IMR-90 (cell line): Measurements from ENCODE around the gene CETN2. TPM values are rescaled to one million over a fixed set of nuclear protein-coding genes. Genes with fewer than 3 reads are reported as not detected.

Source experiments
- ATAC-seq: fragments of 200-7000 bp; cut with Tn5 transposase; 2 replicates; pipeline ENCODE4 v1.9.1; 2020; ENCODE audit warnings: low read depth, mild to moderate bottlenecking, moderate library complexity
- BruUV-seq: library from RNA; stranded (reverse); fragments of 400-500 nt; replicated peaks from 2 replicates; lab custom pipeline; 2021; lab: Mats Ljungman, UMichigan
- CTCF ChIA-PET: fragments of 300-600 bp; formaldehyde crosslinking; extraction: SDS; loops from one replicate; lab custom pipeline; 2021; ENCODE audit warnings: antibody characterized with exemption; lab: Yijun Ruan, JAX
- POLR2A ChIA-PET: fragments of 300-600 bp; sonication (Branson Sonifier 250); formaldehyde crosslinking; loops from one replicate; lab custom pipeline; 2022; ENCODE audit warnings: antibody characterized with exemption; ENCODE audit not compliant: unreplicated experiment; lab: Charles Lee
- DNase-seq: peaks from one replicate; pipeline ENCODE4 v3.0.0; 2013
- H2AFZ ChIP-seq: replicated peaks from 2 replicates; pipeline ENCODE3; 2013; ENCODE audit warnings: low read length, mild to moderate bottlenecking; ENCODE audit not compliant: poor library complexity
- H2AK5ac ChIP-seq: 2 replicates; pipeline ENCODE4 v1.6.1; 2013; ENCODE audit warnings: low read depth, low read length, inconsistent platforms
- H2AK9ac ChIP-seq: replicated peaks from 2 replicates; pipeline ENCODE3; 2013; ENCODE audit warnings: mild to moderate bottlenecking, low read depth, low read length, moderate library complexity; ENCODE audit not compliant: poor library complexity
- H2BK120ac ChIP-seq: 2 replicates; pipeline ENCODE4 v1.6.1; 2013; ENCODE audit warnings: low read depth, low read length, inconsistent platforms
- H2BK15ac ChIP-seq: 3 replicates; pipeline ENCODE4 v1.6.1; 2013; ENCODE audit warnings: low read depth, low read length, inconsistent platforms
- H2BK20ac ChIP-seq: 2 replicates; pipeline ENCODE4 v1.6.1; 2013; ENCODE audit warnings: low read depth, mild to moderate bottlenecking, inconsistent platforms, low read length, moderate library complexity
- H2BK5ac ChIP-seq: 2 replicates; pipeline ENCODE4 v1.6.1; 2013; ENCODE audit warnings: mild to moderate bottlenecking, low read depth, low read length, inconsistent platforms; ENCODE audit not compliant: poor library complexity, severe bottlenecking
- H3K14ac ChIP-seq: replicated peaks from 2 replicates; pipeline ENCODE4 v1.6.1; 2013; ENCODE audit warnings: low read depth, low read length, inconsistent platforms
- H3K18ac ChIP-seq: 2 replicates; pipeline ENCODE4 v1.6.1; 2013; ENCODE audit warnings: low read depth, low read length, control low read depth
- H3K23ac ChIP-seq: 2 replicates; pipeline ENCODE4 v1.6.1; 2013; ENCODE audit warnings: low read depth, low read length, inconsistent platforms
- H3K27ac ChIP-seq: 2 replicates; pipeline ENCODE4 v1.5.1; 2013; ENCODE audit warnings: mild to moderate bottlenecking, control low read depth, low read length; ENCODE audit not compliant: insufficient read depth
- H3K27me3 ChIP-seq: 2 replicates; pipeline ENCODE4 v1.6.1; 2013; ENCODE audit warnings: low read length; ENCODE audit not compliant: control insufficient read depth, insufficient read depth
- H3K36me3 ChIP-seq: 2 replicates; pipeline ENCODE4 v1.6.1; 2013; ENCODE audit warnings: low read length, mixed read lengths; ENCODE audit not compliant: control insufficient read depth, insufficient read depth
- H3K4ac ChIP-seq: 2 replicates; pipeline ENCODE4 v1.6.1; 2013; ENCODE audit warnings: low read depth, low read length, inconsistent platforms
- H3K4me1 ChIP-seq: 2 replicates; pipeline ENCODE4 v1.6.1; 2013; ENCODE audit warnings: low read length, mixed read lengths; ENCODE audit not compliant: control insufficient read depth, insufficient read depth
- H3K4me2 ChIP-seq: 2 replicates; pipeline ENCODE4 v1.6.1; 2013; ENCODE audit warnings: low read depth, mild to moderate bottlenecking, control low read depth, low read length, moderate library complexity
- H3K4me3 ChIP-seq: 2 replicates; pipeline ENCODE4 v1.5.1; 2013; ENCODE audit warnings: low read depth, mild to moderate bottlenecking, control low read depth, low read length, moderate library complexity; ENCODE audit not compliant: insufficient read depth
- H3K56ac ChIP-seq: 2 replicates; pipeline ENCODE4 v1.6.1; 2013; ENCODE audit warnings: low read length, inconsistent platforms; ENCODE audit not compliant: insufficient read depth; ENCODE audit errors: extremely low read depth
- H3K79me1 ChIP-seq, 2 experiments: 2 replicates each; pipeline ENCODE4 v1.6.1; 2013; ENCODE audit warnings: low read length in 2 of 2, inconsistent platforms in 1 of 2, low read depth in 1 of 2
- H3K9ac ChIP-seq: 2 replicates; pipeline ENCODE4 v1.6.1; 2013; ENCODE audit warnings: low read depth, low read length, control low read depth
- H3K9me1 ChIP-seq: 2 replicates; pipeline ENCODE4 v1.6.1; 2013; ENCODE audit warnings: low read length, inconsistent platforms; ENCODE audit not compliant: insufficient read depth
- H3K9me3 ChIP-seq: 2 replicates; pipeline ENCODE4 v1.6.1; 2013; ENCODE audit warnings: low read length; ENCODE audit not compliant: control insufficient read depth, insufficient read depth
- H4K20me1 ChIP-seq: 2 replicates; pipeline ENCODE4 v1.6.1; 2013; ENCODE audit warnings: low read length, inconsistent platforms; ENCODE audit not compliant: insufficient read depth
- H4K5ac ChIP-seq: 2 replicates; pipeline ENCODE4 v1.6.1; 2013; ENCODE audit warnings: mild to moderate bottlenecking, low read depth, low read length, control low read depth
- H4K8ac ChIP-seq, 2 experiments: 2 replicates each; pipeline ENCODE4 v1.6.1; 2013; ENCODE audit warnings: low read depth in 2 of 2, low read length in 2 of 2, control low read depth in 1 of 2, inconsistent platforms in 1 of 2
- H4K91ac ChIP-seq: 2 replicates; pipeline ENCODE4 v1.6.1; 2013; ENCODE audit warnings: low read depth, low read length, inconsistent platforms; ENCODE audit not compliant: insufficient read depth
- BHLHE40 ChIP-seq: fragments of 150-350 bp; IDR thresholded peaks from 2 replicates; pipeline ENCODE4 v1.6.1; 2016; ENCODE audit warnings: mild to moderate bottlenecking, low read depth, low read length
- CEBPB ChIP-seq: IDR thresholded peaks from 2 replicates; pipeline ENCODE4 v1.6.1; 2012; ENCODE audit warnings: low read depth, low read length, improper control_type of control experiment
- CHD1 ChIP-seq: IDR thresholded peaks from 2 replicates; pipeline ENCODE4 v1.6.1; 2012; ENCODE audit warnings: low read depth, low read length, improper control_type of control experiment
- CTCF ChIP-seq: conservative IDR thresholded peaks from 2 replicates; pipeline ENCODE4 v1.5.1; 2012; ENCODE audit warnings: mild to moderate bottlenecking, low read depth, low read length, improper control_type of control experiment
- ELK1 ChIP-seq: fragments of 150-350 bp; IDR thresholded peaks from 2 replicates; pipeline ENCODE4 v1.6.1; 2016; ENCODE audit warnings: low read depth, mild to moderate bottlenecking, low read length, moderate library complexity, borderline replicate concordance
- FOS ChIP-seq: fragments of 150-350 bp; IDR thresholded peaks from 2 replicates; pipeline ENCODE4 v1.6.1; 2016; ENCODE audit warnings: low read depth, low read length
- MAFK ChIP-seq: IDR thresholded peaks from 2 replicates; pipeline ENCODE4 v1.6.1; 2012; ENCODE audit warnings: low read depth, low read length, improper control_type of control experiment
- MAZ ChIP-seq: IDR thresholded peaks from 2 replicates; pipeline ENCODE4 v1.6.1; 2012; ENCODE audit warnings: low read depth, mild to moderate bottlenecking, low read length, improper control_type of control experiment, moderate library complexity, borderline replicate concordance
- NFE2L2 ChIP-seq: fragments of 150-350 bp; IDR thresholded peaks from 2 replicates; pipeline ENCODE4 v1.6.1; 2016; ENCODE audit warnings: low read depth, mild to moderate bottlenecking, low read length
- POLR2A ChIP-seq: IDR thresholded peaks from 2 replicates; pipeline ENCODE4 v1.6.1; 2012; ENCODE audit warnings: mild to moderate bottlenecking, low read depth, low read length
- USF2 ChIP-seq: fragments of 150-350 bp; IDR thresholded peaks from 2 replicates; pipeline ENCODE4 v1.6.1; 2017; ENCODE audit warnings: mild to moderate bottlenecking, antibody characterized with exemption, low read length, low read depth
- WGBS, 2 experiments: methylation state at CpG; one replicate each; pipeline versions ENCODE4 v1.1.5 to v1.1.7; 2013; ENCODE audit warnings: missing lambda C conversion rate in 2 of 2; ENCODE audit not compliant: insufficient read length in 1 of 2; ENCODE audit errors: extremely low coverage in 2 of 2; 5-methylcytosine and 5-hydroxymethylcytosine counted together
- dilution Hi-C: fragments of 300-500 bp; cut with HindIII; formaldehyde crosslinking; loops from one replicate; pipeline ENCODE4 v1.14.3; 2018; ENCODE audit warnings: low sequenced_read_pairs; ENCODE audit not compliant: unreplicated experiment
- in situ Hi-C: fragments of 300-500 bp; cut with MboI; formaldehyde crosslinking; loops from 3 replicates; pipeline ENCODE4 v1.14.3; 2019; ENCODE audit warnings: low sequenced_read_pairs, inconsistent platforms, mixed read lengths
- intact Hi-C: fragments of 100-400 bp; cut with micrococcal nuclease; formaldehyde crosslinking; loops from 2 replicates; pipeline ENCODE4 v1.10.0; 2022
- polyA plus RNA-seq, 3 experiments: library from polyadenylated mRNA; depleted of rRNA; stranded (reverse); fragments of >200 nt; gene quantifications; 2 replicates each; pipeline ENCODE4 v1.2.3, GENCODE V29; 2012; ENCODE audit warnings: low replicate concordance in 1 of 3
- total RNA-seq: library from RNA; depleted of rRNA; stranded (reverse); fragments of >200 nt; gene quantifications from 2 replicates; pipeline ENCODE4 v1.2.3, GENCODE V29; 2012

Gene CETN2
- total and polyA plus RNA-seq, 2 of the 4 experiments (the other 2 are of a cell fraction), result 15.8 to 34.0 TPM

- no peak overlapping the region for H2AK9ac ChIP-seq
- no peaks in the 10 kb centered on the region for H3K9me1 ChIP-seq
- H2BK5ac ChIP-seq, result no peak overlapping the region
- no peak overlapping the region for H3K18ac ChIP-seq
- H3K9ac ChIP-seq, result no peak overlapping the region
- no peak overlapping the region for H3K4me2 ChIP-seq
- no peaks in the 10 kb centered on the region; the same call in 1 of the 2 replicates for H3K27me3 ChIP-seq
- no peak overlapping the region for H2BK20ac ChIP-seq
- TF ChIP-seq MAZ (no peak), USF2 (no peak), CTCF (no peak), CHD1 (no peak), MAFK (no peak), BHLHE40 (no peak), ELK1 (no peak), NFE2L2 (no peak), FOS (no peak), CEBPB (no peak), POLR2A (no peak)
- H3K4me3 ChIP-seq, result no peak overlapping the region
- POLR2A ChIA-PET, result no interaction called here
- H4K5ac ChIP-seq, result no peak overlapping the region
- peaks cover 9% of the 10 kb centered on the region for H3K36me3 ChIP-seq
- intact Hi-C loops (no loop called here), in situ Hi-C loops (no loop called here), dilution Hi-C loops (no loop called here)
- no peak overlapping the region for H3K23ac ChIP-seq
- no peak overlapping the region for H4K8ac ChIP-seq
- no peak overlapping the region for H3K27ac ChIP-seq
- H2BK120ac ChIP-seq, result no peak overlapping the region
- peaks cover 11% of the 10 kb centered on the region; the same call in 1 of the 2 replicates for H3K9me3 ChIP-seq
- no CpG with 5 or more reads among the region's 2 CpGs for WGBS, 2 experiments
- no peak overlapping the region for H4K91ac ChIP-seq
- H2BK15ac ChIP-seq, result no peak overlapping the region
- no peak overlapping the region for H2AFZ ChIP-seq
- no peaks in the 10 kb centered on the region for H4K20me1 ChIP-seq
- H3K4me1 ChIP-seq, result no peaks in the 10 kb centered on the region
- no peaks in the 10 kb centered on the region for H3K79me1 ChIP-seq
- no peak for ATAC-seq
- no TSS peak for BruUV-seq
- DNase-seq, result no peak
- no peak overlapping the region for H3K56ac ChIP-seq
- H2AK5ac ChIP-seq, result no peak overlapping the region
- H3K4ac ChIP-seq, result no peak overlapping the region
- no peak overlapping the region for H3K14ac ChIP-seq
- CTCF ChIA-PET, result no interaction called here
These were observed 42.0 kb upstream of the CETN2 start for GRCh38 chrX:152872522-152872921.
